ENCODE results near the gene CD209. TPM values are rescaled to one million over a fixed set of nuclear protein-coding genes. Genes with fewer than 3 reads are reported as not detected.
"Not testable (repeated sequence)": the region's sequence is repeated elsewhere in the genome, so short reads cannot be mapped to it uniquely, and the experiment has no call there.

Gene CD209
- polyA plus RNA-seq, 2 donors = 0.22 to 0.27 TPM

DNA sequence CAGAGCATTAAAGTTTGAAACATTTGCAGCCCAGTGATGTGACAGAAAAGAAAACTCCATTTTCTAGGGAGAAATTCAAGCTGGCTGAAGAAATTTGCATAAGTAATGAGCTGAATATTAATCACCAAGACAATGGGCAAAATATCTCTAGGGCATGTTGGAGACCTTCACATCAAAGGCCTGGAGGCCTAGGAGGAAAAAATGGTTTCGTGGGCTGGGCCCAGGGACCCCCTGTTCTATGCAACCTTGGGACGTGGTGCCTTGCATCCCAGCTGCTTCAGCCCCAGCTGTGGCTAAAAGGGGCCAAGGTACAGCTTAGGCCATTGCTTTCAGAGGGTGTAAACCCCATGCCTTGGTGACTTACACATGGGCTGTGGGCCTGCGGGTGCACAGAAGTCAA lies 10.0 kb upstream of the CD209 start:
- H3K27me3 ChIP-seq (ENCODE audit: control insufficient read depth in 1 of 2, insufficient read depth in 2 of 2, low read length in 2 of 2) = peaks cover 0 to 2% of the 10 kb centered on the region in 2 donors
- no peak overlapping the region for H3K27ac ChIP-seq (ENCODE audit: low read depth in 2 of 2, low read length in 1 of 2)
- no peaks in the 10 kb centered on the region for H3K36me3 ChIP-seq (ENCODE audit: control insufficient read depth in 2 of 2, insufficient read depth in 2 of 2, low read length in 1 of 2)
- no peak overlapping the region for H3K4me3 ChIP-seq (ENCODE audit: low read depth in 1 of 2, low read length in 2 of 2)
- H3K9me3 ChIP-seq (ENCODE audit: control insufficient read depth in 2 of 2, insufficient read depth in 1 of 2, low read depth in 1 of 2, low read length in 1 of 2) = peaks cover 4 to 12% of the 10 kb centered on the region in 2 donors
- H3K4me1 ChIP-seq (ENCODE audit: control insufficient read depth in 2 of 2, insufficient read depth in 2 of 2, low read length in 1 of 2) = no peaks in the 10 kb centered on the region
- 80 to 86% methylated on average over 3 of the region's 3 CpGs for WGBS, 2 donors

DNA sequence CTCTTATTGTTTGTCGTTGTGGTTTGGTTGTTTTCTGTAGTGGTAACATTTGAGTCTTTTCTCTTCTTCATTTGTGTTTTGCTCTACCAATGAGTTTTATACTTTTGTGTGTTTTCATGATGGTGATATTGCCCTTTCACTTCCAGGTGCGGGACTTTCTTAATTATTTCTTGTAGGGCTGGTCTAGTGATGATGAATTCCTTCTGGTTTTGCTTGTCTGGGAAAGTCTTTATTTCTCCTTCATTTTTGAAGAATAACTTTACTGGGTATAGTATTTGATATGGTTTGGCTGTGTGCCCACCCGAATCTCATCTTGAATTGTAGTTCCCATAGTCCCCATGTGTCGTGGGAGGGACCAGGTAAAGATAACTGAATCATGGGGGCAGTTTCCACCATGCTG lies 8.9 kb upstream of the CD209 start:
- Histone ChIP-seq H3K9me3 (ENCODE audit: control insufficient read depth in 2 of 2, insufficient read depth in 1 of 2, low read depth in 1 of 2, low read length in 1 of 2) (peaks cover 4 to 15% of the 10 kb centered on the region in 2 donors), H3K36me3 (ENCODE audit: control insufficient read depth in 2 of 2, insufficient read depth in 2 of 2, low read length in 1 of 2) (no peaks in the 10 kb centered on the region), H3K27me3 (ENCODE audit: control insufficient read depth in 1 of 2, insufficient read depth in 2 of 2, low read length in 2 of 2) (peaks cover 0 to 2% of the 10 kb centered on the region in 2 donors), H3K27ac (ENCODE audit: low read depth in 2 of 2, low read length in 1 of 2) (no peak overlapping the region), H3K4me1 (ENCODE audit: control insufficient read depth in 2 of 2, insufficient read depth in 2 of 2, low read length in 1 of 2) (no peaks in the 10 kb centered on the region), H3K4me3 (ENCODE audit: low read depth in 1 of 2, low read length in 2 of 2) (no peak overlapping the region)
- WGBS, 2 donors = 31 to 52% methylated on average over 4 of the region's 4 CpGs

DNA sequence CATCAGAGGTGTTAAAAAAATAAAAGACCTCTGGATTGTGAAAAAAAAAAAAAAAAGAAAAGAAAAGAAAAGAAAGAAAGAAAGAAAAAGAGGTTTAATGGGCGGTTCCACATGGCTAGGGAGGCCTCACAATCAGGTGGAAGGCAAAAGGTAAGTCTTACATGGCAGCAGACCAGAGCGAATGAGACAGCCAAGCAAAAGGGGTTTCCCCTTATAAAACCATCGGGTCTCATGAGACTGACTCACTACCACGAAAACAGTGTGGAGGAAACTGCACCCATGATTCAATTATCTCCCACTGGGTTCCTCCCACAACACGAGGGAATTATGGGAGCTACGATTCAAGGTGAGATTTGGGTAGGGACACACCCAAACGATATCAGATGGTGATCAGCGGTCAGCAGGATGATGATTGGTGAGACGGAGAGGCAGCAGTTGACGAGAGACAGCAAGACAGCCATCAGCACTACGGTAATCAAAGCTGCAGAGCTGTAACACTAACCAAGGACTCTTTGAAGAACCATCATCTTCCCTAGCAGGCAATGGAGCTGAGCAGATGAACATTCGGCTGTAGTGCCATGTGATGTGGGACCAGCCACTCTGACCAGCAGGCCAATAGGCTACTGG lies 3.9 kb upstream of the CD209 start:
- no peaks in the 10 kb centered on the region for H3K4me1 ChIP-seq (ENCODE audit: control insufficient read depth in 2 of 2, insufficient read depth in 2 of 2, low read length in 1 of 2)
- H3K4me3 ChIP-seq (ENCODE audit: low read depth in 1 of 2, low read length in 2 of 2) = no peak overlapping the region
- H3K9me3 ChIP-seq (ENCODE audit: control insufficient read depth in 2 of 2, insufficient read depth in 1 of 2, low read depth in 1 of 2, low read length in 1 of 2) = peaks cover 2 to 3% of the 10 kb centered on the region in 2 donors
- no peaks in the 10 kb centered on the region for H3K36me3 ChIP-seq (ENCODE audit: control insufficient read depth in 2 of 2, insufficient read depth in 2 of 2, low read length in 1 of 2)
- 61 to 64% methylated on average over 12 of the region's 12 CpGs for WGBS, 2 donors
- H3K27me3 ChIP-seq (ENCODE audit: control insufficient read depth in 1 of 2, insufficient read depth in 2 of 2, low read length in 2 of 2) = peaks cover 0 to 2% of the 10 kb centered on the region in 2 donors
- no peak overlapping the region for H3K27ac ChIP-seq (ENCODE audit: low read depth in 2 of 2, low read length in 1 of 2)

DNA sequence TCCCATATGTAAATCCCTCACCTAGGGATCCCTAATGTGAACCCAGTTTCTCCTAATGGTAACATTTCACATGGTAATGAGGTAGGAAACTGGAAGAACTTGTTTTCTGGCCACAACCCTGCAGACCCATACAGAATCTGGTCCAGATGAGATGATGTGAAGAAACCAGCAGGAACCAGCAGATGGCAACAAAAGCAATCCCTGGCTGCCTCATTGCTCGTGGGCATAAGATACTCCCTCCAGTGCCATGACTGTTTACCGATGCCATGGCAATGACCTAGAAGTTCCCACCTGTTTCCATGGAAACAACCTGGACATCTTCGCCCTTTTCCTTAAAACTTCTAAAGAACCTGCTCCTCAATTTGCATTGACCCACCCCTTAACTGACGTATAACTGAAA lies 1.4 kb upstream of the CD209 start:
- H3K36me3 ChIP-seq (ENCODE audit: control insufficient read depth in 2 of 2, insufficient read depth in 2 of 2, low read length in 1 of 2) = no peaks in the 10 kb centered on the region
- no peak overlapping the region for H3K27ac ChIP-seq (ENCODE audit: low read depth in 2 of 2, low read length in 1 of 2)
- H3K9me3 ChIP-seq (ENCODE audit: control insufficient read depth in 2 of 2, insufficient read depth in 1 of 2, low read depth in 1 of 2, low read length in 1 of 2) = peaks cover 0 to 3% of the 10 kb centered on the region in 2 donors
- WGBS, 2 donors = 12 to 19% methylated on average over 4 of the region's 4 CpGs
- no peaks in the 10 kb centered on the region for H3K4me1 ChIP-seq (ENCODE audit: control insufficient read depth in 2 of 2, insufficient read depth in 2 of 2, low read length in 1 of 2)
- H3K4me3 ChIP-seq (ENCODE audit: low read depth in 1 of 2, low read length in 2 of 2) = no peak overlapping the region
- peaks cover 0 to 2% of the 10 kb centered on the region in 2 donors for H3K27me3 ChIP-seq (ENCODE audit: control insufficient read depth in 1 of 2, insufficient read depth in 2 of 2, low read length in 2 of 2)

DNA sequence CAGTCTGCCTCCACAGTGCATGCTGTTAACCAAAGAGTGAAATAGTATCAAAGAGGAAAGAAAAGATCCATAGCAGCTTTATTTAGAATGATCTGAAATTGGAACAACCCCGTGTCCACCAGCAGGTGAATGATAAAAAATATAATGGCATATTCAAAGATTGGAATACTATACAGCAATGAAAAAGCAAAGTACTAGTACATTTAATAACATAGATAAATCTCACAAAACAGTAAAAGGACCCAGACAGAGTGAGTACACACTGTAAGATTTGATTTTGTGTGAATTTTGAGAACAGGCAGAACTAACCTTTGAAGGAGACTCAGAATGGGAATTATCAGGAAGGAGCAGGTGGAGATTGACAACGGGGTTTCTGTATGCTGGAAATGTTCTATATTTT lies 837 bp upstream of the CD209 start:
- peaks cover 0 to 4% of the 10 kb centered on the region in 2 donors for H3K9me3 ChIP-seq (ENCODE audit: control insufficient read depth in 2 of 2, insufficient read depth in 1 of 2, low read depth in 1 of 2, low read length in 1 of 2)
- H3K36me3 ChIP-seq (ENCODE audit: control insufficient read depth in 2 of 2, insufficient read depth in 2 of 2, low read length in 1 of 2) = no peaks in the 10 kb centered on the region
- WGBS, 2 donors = 68 to 73% methylated on average over 2 of the region's 2 CpGs
- H3K4me3 ChIP-seq (ENCODE audit: low read depth in 1 of 2, low read length in 2 of 2) = no peak overlapping the region
- peaks cover 0 to 2% of the 10 kb centered on the region in 2 donors for H3K27me3 ChIP-seq (ENCODE audit: control insufficient read depth in 1 of 2, insufficient read depth in 2 of 2, low read length in 2 of 2)
- H3K27ac ChIP-seq (ENCODE audit: low read depth in 2 of 2, low read length in 1 of 2) = no peak overlapping the region
- H3K4me1 ChIP-seq (ENCODE audit: control insufficient read depth in 2 of 2, insufficient read depth in 2 of 2, low read length in 1 of 2) = no peaks in the 10 kb centered on the region

DNA sequence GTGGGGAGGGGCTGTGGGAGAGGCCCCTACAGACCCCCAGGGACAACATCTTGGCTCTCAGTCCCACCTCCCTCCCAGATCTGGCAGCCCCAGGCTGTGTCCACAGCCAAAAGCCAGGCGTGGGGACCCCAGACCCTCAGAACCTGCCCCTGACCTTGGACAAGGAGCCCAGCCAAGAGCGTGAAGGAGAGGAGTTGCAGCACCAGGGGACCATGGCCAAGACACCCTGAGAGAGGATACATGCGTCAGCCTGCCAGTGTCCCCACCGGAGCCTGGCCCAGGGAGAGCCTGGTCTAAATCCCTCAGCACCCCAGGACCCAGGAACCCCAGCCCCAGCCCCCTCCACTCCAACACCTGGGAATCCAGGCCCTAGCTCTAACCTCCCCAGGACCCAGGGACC lies 1.0 kb downstream of the CD209 start:
- not testable (repeated sequence) for H3K4me3 ChIP-seq (ENCODE audit: low read depth in 1 of 2, low read length in 2 of 2); H3K9me3 ChIP-seq (ENCODE audit: control insufficient read depth in 2 of 2, insufficient read depth in 1 of 2, low read depth in 1 of 2, low read length in 1 of 2); H3K36me3 ChIP-seq (ENCODE audit: control insufficient read depth in 2 of 2, insufficient read depth in 2 of 2, low read length in 1 of 2); H3K4me1 ChIP-seq (ENCODE audit: control insufficient read depth in 2 of 2, insufficient read depth in 2 of 2, low read length in 1 of 2); H3K27ac ChIP-seq (ENCODE audit: low read depth in 2 of 2, low read length in 1 of 2); H3K27me3 ChIP-seq (ENCODE audit: control insufficient read depth in 1 of 2, insufficient read depth in 2 of 2, low read length in 2 of 2)
- WGBS, 2 donors = 63 to 70% methylated on average over 4 of the region's 4 CpGs

DNA sequence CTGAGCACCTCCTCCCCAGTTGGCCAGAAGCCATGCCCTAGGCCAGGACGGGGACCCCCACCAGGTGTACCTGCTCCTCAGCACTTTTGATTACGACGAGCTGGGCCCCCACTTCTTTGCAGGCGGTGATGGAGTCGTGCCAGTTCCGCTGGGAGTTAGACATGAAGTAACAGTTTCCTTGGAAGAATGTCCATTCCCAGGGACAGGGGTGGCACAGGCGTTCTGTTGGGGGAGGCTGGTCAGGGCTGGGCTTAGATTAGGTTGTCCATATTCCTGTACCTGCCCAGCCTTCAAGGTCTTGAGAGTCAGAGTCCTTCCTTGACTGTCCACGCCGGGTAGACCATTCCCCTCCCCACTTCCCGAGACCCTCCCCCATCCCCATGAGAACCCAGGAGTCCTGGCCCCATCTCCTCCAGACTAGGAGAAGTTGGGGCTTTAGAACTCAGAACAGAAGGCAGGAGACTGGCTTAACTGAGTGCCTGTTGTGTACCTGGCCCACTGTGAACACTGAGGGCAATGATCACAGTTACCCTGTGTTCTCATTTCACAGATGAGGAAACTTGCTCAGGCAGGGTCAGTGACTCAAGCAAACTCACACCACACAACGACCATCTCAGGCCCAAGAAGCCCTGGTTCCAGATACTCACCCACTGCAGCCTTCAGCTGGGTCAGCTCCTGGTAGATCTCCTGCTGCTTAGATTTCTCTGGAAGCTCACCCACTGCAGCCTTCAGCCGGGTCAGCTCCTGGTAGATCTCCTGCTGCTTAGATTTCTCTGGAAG lies 2.3 kb downstream of the CD209 start:
- no peaks in the 10 kb centered on the region for H3K4me1 ChIP-seq (ENCODE audit: control insufficient read depth in 2 of 2, insufficient read depth in 2 of 2, low read length in 1 of 2)
- no peak overlapping the region for H3K4me3 ChIP-seq (ENCODE audit: low read depth in 1 of 2, low read length in 2 of 2)
- peaks cover 0 to 2% of the 10 kb centered on the region in 2 donors for H3K27me3 ChIP-seq (ENCODE audit: control insufficient read depth in 1 of 2, insufficient read depth in 2 of 2, low read length in 2 of 2)
- no peaks in the 10 kb centered on the region for H3K36me3 ChIP-seq (ENCODE audit: control insufficient read depth in 2 of 2, insufficient read depth in 2 of 2, low read length in 1 of 2)
- H3K9me3 ChIP-seq (ENCODE audit: control insufficient read depth in 2 of 2, insufficient read depth in 1 of 2, low read depth in 1 of 2, low read length in 1 of 2) = peaks cover 0 to 2% of the 10 kb centered on the region in 2 donors
- no peak overlapping the region for H3K27ac ChIP-seq (ENCODE audit: low read depth in 2 of 2, low read length in 1 of 2)
- WGBS, 2 donors = 74 to 76% methylated on average over 12 of the region's 12 CpGs

DNA sequence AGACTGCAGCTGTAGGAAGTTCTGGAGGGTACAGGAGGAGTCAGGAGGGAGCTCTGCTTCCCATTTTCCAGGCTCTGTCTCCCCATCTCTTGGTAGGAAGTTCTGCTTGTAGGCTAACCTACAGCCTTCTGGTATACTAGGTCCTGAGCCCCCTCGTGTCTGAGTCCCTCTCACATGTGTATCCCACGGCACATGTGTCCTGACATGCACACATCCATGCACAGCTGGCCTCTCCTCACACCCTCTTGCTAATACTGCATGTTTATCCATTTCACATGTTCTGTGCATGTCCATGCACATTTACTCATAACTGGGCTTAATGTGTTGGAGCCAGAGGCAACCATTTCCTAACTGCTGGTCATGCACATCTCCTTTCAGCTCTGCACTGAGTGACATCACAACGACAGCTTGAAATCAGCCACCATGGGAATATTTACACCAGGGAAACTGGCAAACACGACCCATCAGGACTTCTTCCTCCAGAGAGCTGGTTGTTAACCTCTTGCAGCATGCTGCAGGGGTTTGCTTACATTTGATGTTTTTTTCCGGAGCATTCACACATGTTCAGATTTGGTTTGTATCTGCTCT lies 3.0 kb downstream of the CD209 start:
- H3K4me1 ChIP-seq (ENCODE audit: control insufficient read depth in 2 of 2, insufficient read depth in 2 of 2, low read length in 1 of 2) = no peaks in the 10 kb centered on the region
- peaks cover 0 to 2% of the 10 kb centered on the region in 2 donors for H3K9me3 ChIP-seq (ENCODE audit: control insufficient read depth in 2 of 2, insufficient read depth in 1 of 2, low read depth in 1 of 2, low read length in 1 of 2)
- H3K27me3 ChIP-seq (ENCODE audit: control insufficient read depth in 1 of 2, insufficient read depth in 2 of 2, low read length in 2 of 2) = peaks cover 0 to 2% of the 10 kb centered on the region in 2 donors
- H3K4me3 ChIP-seq (ENCODE audit: low read depth in 1 of 2, low read length in 2 of 2) = no peak overlapping the region
- H3K36me3 ChIP-seq (ENCODE audit: control insufficient read depth in 2 of 2, insufficient read depth in 2 of 2, low read length in 1 of 2) = no peaks in the 10 kb centered on the region
- no peak overlapping the region for H3K27ac ChIP-seq (ENCODE audit: low read depth in 2 of 2, low read length in 1 of 2)
- WGBS, 2 donors = 52 to 53% methylated on average over 5 of the region's 5 CpGs

DNA sequence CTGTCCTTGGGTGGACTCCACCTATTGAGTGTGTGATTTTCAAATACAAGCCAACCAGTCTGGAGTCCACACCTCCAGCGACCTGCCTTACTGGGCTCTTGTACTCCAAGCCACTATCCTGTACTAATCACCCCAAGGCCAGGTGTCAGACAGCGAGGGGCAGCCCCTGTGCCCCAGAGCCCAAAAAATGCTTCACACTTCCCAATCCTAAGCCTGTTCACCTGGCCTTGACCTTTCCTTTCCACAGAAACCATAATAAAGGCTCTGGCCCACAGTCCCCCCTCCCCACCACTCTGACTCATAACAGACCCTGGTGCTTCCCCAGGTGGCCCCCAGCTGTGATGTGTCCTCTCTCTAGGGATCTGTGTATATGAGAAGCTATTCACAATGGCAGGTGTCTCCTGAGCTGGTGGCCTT lies 3.9 kb downstream of the CD209 start:
- 61 to 66% methylated on average over 2 of the region's 2 CpGs for WGBS, 2 donors
- Histone ChIP-seq H3K27me3 (ENCODE audit: control insufficient read depth in 1 of 2, insufficient read depth in 2 of 2, low read length in 2 of 2) (peaks cover 0 to 2% of the 10 kb centered on the region in 2 donors), H3K36me3 (ENCODE audit: control insufficient read depth in 2 of 2, insufficient read depth in 2 of 2, low read length in 1 of 2) (no peaks in the 10 kb centered on the region)

More for the DNA sequence above, 3.9 kb downstream of the CD209 start:
- H3K4me1 ChIP-seq (ENCODE audit: control insufficient read depth in 2 of 2, insufficient read depth in 2 of 2, low read length in 1 of 2) = no peaks in the 10 kb centered on the region
- no peak overlapping the region for H3K4me3 ChIP-seq (ENCODE audit: low read depth in 1 of 2, low read length in 2 of 2)
- no peak overlapping the region for H3K27ac ChIP-seq (ENCODE audit: low read depth in 2 of 2, low read length in 1 of 2)
- H3K9me3 ChIP-seq (ENCODE audit: control insufficient read depth in 2 of 2, insufficient read depth in 1 of 2, low read depth in 1 of 2, low read length in 1 of 2) = peaks cover 0 to 2% of the 10 kb centered on the region in 2 donors
